Neural crest cell (in vitro differentiated cells): ENCODE measurements around the gene GKAP1. TPM values are rescaled to one million over a fixed set of nuclear protein-coding genes. Genes with fewer than 3 reads are reported as not detected.
"Not testable (repeated sequence)": the region's sequence is repeated elsewhere in the genome, so short reads cannot be mapped to it uniquely, and the experiment has no call there.

ENCODE experiments used
- DNase-seq: peaks from one replicate; pipeline ENCODE4 v3.0.0; 2021; ENCODE audit warnings: low read depth, mixed read lengths, low spot score
- H3K27ac Mint-ChIP-seq: one replicate; pipeline ENCODE4 v1.8.0; 2021; ENCODE audit warnings: mild to moderate bottlenecking, mixed read lengths; ENCODE audit not compliant: unreplicated experiment
- H3K27me3 Mint-ChIP-seq: 2 replicates; pipeline ENCODE4 v1.8.0; 2021; ENCODE audit warnings: low read depth, mild to moderate bottlenecking, mixed read lengths
- H3K36me3 Mint-ChIP-seq: 2 replicates; pipeline ENCODE4 v1.8.0; 2021; ENCODE audit warnings: low read depth, mild to moderate bottlenecking, mixed read lengths
- H3K4me1 Mint-ChIP-seq: 2 replicates; pipeline ENCODE4 v1.8.0; 2021; ENCODE audit warnings: mixed read lengths
- H3K4me3 Mint-ChIP-seq: one replicate; pipeline ENCODE4 v1.8.0; 2021; ENCODE audit warnings: mild to moderate bottlenecking, mixed read lengths
- H3K9me3 Mint-ChIP-seq: 2 replicates; pipeline ENCODE4 v1.8.0; 2021; ENCODE audit warnings: mixed read lengths
- total RNA-seq: library from RNA; stranded (reverse); gene quantifications from 2 replicates; pipeline ENCODE4 v1.2.1, GENCODE V29; 2021
- TF ChIP-seq, protein P1 (sequence below): fragments of 200-600 bp; sonication (generic); conservative IDR thresholded peaks from 2 replicates; pipeline ENCODE4 v1.5.0; 2021; ENCODE audit warnings: antibody characterized with exemption, mild to moderate bottlenecking

The GKAP1 gene
- total RNA-seq, 1 donor from 2014 or later = 11.1 TPM

DNA sequence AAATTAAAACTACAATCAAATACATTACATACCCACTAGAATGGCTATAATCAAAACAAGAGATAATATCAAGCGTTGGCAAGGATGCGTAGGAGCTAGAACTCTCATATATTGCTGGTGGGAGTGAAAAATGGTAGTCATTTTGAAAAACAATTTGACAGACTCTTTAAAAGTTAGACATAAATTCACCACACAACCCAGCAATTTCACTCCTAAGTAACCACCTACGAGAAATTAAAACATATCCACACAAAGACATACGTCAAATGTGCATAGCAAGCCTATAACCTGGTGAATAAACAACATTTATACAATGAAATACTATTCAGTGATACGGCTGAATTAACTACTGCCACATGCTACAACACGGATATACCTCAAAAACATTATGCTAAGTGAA lies 44.7 kb downstream of the GKAP1 start:
- H3K4me3 Mint-ChIP-seq = no peak overlapping the region
- DNase-seq = no peak
- H3K27me3 Mint-ChIP-seq = no peaks in the 10 kb centered on the region
- peaks cover 5% of the 10 kb centered on the region for H3K36me3 Mint-ChIP-seq
- TF ChIP-seq, protein P1, sequence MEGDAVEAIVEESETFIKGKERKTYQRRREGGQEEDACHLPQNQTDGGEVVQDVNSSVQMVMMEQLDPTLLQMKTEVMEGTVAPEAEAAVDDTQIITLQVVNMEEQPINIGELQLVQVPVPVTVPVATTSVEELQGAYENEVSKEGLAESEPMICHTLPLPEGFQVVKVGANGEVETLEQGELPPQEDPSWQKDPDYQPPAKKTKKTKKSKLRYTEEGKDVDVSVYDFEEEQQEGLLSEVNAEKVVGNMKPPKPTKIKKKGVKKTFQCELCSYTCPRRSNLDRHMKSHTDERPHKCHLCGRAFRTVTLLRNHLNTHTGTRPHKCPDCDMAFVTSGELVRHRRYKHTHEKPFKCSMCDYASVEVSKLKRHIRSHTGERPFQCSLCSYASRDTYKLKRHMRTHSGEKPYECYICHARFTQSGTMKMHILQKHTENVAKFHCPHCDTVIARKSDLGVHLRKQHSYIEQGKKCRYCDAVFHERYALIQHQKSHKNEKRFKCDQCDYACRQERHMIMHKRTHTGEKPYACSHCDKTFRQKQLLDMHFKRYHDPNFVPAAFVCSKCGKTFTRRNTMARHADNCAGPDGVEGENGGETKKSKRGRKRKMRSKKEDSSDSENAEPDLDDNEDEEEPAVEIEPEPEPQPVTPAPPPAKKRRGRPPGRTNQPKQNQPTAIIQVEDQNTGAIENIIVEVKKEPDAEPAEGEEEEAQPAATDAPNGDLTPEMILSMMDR = no peak
- peaks cover 3% of the 10 kb centered on the region for H3K9me3 Mint-ChIP-seq
- no peak overlapping the region for H3K27ac Mint-ChIP-seq
- no peaks in the 10 kb centered on the region for H3K4me1 Mint-ChIP-seq

DNA sequence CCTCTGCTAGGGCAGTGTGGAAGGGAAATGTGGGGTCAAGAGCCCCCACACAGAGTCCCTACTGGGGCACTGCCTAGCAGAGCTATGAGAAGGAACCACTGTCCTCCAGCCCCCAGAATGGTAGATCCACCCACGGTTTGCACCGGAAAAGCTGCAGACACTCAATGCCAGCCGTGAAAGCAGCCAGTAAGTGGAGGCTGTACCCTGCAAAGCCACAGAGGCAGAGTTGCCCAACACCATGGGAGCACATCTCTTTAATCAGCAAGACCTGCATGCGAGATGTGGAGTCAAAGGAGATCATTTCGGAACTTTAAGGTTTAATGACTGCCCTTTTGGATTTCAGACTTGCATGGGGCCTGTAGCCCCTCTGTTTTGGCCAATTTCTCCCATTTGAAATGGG lies 52.2 kb downstream of the GKAP1 start:
- Mint-ChIP-seq H3K4me3 (no peak overlapping the region), H3K36me3 (peaks cover 34% of the 10 kb centered on the region), H3K4me1 (no peaks in the 10 kb centered on the region)

DNA sequence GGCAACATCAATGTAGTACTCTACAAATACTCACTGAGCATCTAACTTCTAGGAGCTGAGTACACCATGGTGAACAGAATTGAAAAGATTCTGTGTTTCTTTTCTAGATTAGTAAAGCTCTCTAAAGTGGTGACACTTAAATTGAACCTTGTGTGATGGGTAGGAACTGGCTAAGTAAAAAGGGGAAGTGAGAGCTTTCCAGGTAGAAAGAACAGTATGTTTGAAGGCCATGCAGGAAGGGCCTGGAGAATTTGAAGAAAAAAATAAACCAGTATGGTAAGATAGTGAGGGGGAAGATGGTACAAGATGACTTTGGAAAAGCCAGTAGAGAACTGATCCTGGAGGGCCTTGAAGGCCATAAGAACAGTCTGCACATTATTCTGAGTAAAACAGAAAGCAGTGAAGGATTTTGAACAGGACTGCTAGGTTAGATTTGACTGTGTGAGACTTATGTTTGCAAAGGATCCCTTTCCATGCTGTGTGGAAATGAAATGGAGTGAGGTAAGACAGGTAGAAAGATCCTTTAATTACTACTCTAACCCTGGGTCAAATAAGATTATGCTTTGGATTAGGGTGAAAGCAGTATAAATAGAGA lies 63.1 kb downstream of the GKAP1 start:
- Mint-ChIP-seq H3K4me1 (no peaks in the 10 kb centered on the region), H3K9me3 (no peaks in the 10 kb centered on the region), H3K4me3 (no peak overlapping the region), H3K27ac (no peak overlapping the region), H3K27me3 (no peaks in the 10 kb centered on the region), H3K36me3 (peaks cover 2% of the 10 kb centered on the region)
- no peak for DNase-seq
- TF ChIP-seq, protein P1 = no peak

More for the DNA sequence above, 52.2 kb downstream of the GKAP1 start:
- no peak overlapping the region for H3K27ac Mint-ChIP-seq
- TF ChIP-seq, protein P1 = no peak
- peaks cover 18% of the 10 kb centered on the region for H3K9me3 Mint-ChIP-seq
- no peaks in the 10 kb centered on the region for H3K27me3 Mint-ChIP-seq
- no peak for DNase-seq

DNA sequence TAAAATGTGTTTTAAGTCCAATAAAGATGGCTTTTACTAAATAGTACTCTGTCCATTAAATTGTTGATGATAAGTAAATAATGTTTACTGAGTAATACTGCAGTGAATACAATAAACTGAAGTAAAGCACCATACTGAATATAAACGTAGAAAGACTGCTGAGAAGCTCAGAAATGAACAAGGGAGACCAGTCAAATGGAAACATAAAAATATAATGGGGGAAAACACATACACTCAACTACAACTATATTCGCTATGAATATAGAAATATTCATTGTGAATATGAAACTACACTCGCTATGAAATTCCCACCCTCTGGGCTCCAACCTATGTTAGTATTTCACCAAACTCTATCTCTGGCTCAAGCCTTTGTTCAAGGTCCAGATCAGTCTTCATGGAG lies 67.9 kb downstream of the GKAP1 start:
- H3K27me3 Mint-ChIP-seq = no peaks in the 10 kb centered on the region
- TF ChIP-seq, protein P1 = no peak
- no peak overlapping the region for H3K27ac Mint-ChIP-seq
- H3K4me1 Mint-ChIP-seq = no peaks in the 10 kb centered on the region
- no peak for DNase-seq
- H3K36me3 Mint-ChIP-seq = peaks cover 2% of the 10 kb centered on the region
- no peaks in the 10 kb centered on the region for H3K9me3 Mint-ChIP-seq
- no peak overlapping the region for H3K4me3 Mint-ChIP-seq

DNA sequence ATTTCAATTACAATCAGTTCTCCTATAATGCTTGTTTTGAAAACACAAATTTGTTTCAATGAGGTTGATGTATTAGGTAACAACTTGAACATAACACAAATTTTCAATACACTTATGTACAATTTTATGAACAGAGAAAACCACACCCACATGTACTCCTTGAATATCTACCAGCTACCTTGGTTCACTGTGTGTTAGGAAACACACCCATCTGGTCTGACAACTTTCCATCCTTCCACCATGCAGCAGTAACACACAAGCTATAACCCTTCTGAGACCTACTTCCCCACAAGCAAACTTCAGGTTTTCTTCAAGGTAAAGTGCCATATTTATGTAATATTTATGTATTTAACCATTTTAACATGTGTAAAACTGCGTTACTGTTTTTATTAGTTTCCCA lies 73.4 kb downstream of the GKAP1 start:
- Mint-ChIP-seq H3K9me3 (no peaks in the 10 kb centered on the region), H3K36me3 (no peaks in the 10 kb centered on the region), H3K4me1 (no peaks in the 10 kb centered on the region), H3K27ac (no peak overlapping the region), H3K27me3 (no peaks in the 10 kb centered on the region), H3K4me3 (no peak overlapping the region)
- DNase-seq = no peak
- TF ChIP-seq, protein P1 = no peak

DNA sequence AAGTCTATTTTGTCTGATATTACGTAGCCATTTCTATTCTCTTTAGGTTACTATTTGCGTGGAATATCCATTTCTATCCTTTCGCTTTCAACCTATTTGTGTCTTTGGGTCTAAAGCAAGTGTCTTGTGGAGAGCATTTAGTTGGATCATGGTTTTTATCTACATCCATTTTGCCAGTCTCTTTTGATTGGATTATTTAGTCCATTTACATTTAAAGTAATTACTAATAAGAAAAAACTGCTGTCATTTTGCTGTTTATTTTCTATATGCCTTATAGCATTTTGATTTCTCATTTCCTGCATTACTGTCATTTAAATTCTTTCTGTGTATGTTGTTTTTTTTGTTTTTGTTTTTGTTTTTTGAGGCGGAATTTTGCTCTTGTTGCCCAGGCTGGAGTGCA lies 83.8 kb downstream of the GKAP1 start:
- H3K36me3 Mint-ChIP-seq = peaks cover 15% of the 10 kb centered on the region
- H3K9me3 Mint-ChIP-seq = peaks cover 7% of the 10 kb centered on the region
- no peaks in the 10 kb centered on the region for H3K27me3 Mint-ChIP-seq
- H3K4me1 Mint-ChIP-seq = no peaks in the 10 kb centered on the region
- TF ChIP-seq, protein P1 = no peak
- no peak overlapping the region for H3K4me3 Mint-ChIP-seq
- no peak overlapping the region for H3K27ac Mint-ChIP-seq
- no peak for DNase-seq

DNA sequence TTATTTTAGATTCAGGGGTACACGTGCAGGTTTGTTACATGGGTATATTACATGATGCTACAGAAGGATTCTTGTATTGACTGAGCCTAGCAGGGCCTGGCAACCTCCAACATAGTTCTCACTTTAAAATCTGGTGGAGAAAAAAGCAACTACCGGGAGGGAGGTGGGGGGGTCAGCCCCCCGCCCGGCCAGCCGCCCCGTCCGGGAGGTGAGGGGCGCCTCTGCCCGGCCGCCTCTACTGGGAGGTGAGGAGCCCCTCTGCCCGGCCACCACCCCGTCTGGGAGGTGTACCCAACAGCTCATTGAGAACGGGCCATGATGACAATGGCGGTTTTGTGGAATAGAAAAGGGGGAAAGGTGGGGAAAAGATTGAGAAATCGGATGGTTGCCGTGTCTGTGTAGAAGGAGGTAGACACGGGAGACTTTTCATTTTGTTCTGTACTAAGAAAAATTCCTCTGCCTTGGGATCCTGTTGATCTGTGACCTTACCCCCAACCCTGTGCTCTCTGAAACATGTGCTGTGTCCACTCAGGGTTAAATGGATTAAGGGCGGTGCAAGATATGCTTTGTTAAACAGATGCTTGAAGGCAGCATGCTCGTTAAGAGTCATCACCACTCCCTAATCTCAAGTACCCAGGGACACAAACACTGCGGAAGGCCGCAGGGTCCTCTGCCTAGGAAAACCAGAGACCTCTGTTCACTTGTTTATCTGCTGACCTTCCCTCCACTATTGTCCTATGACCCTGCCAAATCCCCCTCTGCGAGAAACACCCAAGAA lies 88.8 kb downstream of the GKAP1 start:
- H3K36me3 Mint-ChIP-seq, H3K4me3 Mint-ChIP-seq, H3K27me3 Mint-ChIP-seq, H3K9me3 Mint-ChIP-seq, H3K4me1 Mint-ChIP-seq, DNase-seq, H3K27ac Mint-ChIP-seq: not testable (repeated sequence)
